ENCODE data around the gene SLC22A31. TPM values are rescaled to one million over a fixed set of nuclear protein-coding genes. Genes with fewer than 3 reads are reported as not detected.
A peak's percentile ranks its signal among the peaks of the same experiment; 100 is the strongest.
"Not testable (repeated sequence)": the region's sequence is repeated elsewhere in the genome, so short reads cannot be mapped to it uniquely, and the experiment has no call there.

Gene SLC22A31
- polyA plus RNA-seq, 1 experiment = 0.25 TPM

DNA sequence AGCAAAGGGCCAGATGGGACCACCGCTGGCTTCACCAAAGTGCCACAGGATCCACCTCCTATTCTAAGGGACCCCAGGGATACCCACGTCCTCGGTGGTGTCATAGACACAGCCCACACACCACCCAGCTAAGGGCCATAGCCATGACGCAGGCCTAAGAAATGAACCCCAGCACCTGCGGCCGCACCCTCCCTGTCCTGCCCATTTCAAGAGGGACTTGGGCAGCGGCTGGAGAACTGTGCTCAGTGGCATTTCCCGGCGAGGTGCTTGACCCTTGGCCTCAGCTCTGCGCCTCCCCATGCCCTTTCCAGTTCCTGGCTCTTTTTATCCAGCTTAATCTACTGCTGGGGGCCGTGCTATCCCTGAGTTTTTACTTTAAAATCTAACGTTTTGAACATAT lies 44.4 kb upstream of the SLC22A31 start:
- peaks cover 13% of the 10 kb centered on the region for H3K9me3 ChIP-seq (ENCODE audit: control insufficient read depth, insufficient read depth, low read length)
- H3K27me3 ChIP-seq (ENCODE audit: control insufficient read depth, insufficient read depth, low read length) = no peaks in the 10 kb centered on the region
- ChIA-PET POLR2A (no interaction called here), CTCF (no interaction called here)
- DNase-seq (ENCODE audit: low read depth, low spot score) = no peak
- no peak for TF ChIP-seq CTCF (IDR thresholded peaks at IDR 0.05; ENCODE audit: low read depth, low read length)
- H3K4me3 ChIP-seq (ENCODE audit: low read depth, low read length) = no peak overlapping the region
- no peak overlapping the region for H3K27ac ChIP-seq (ENCODE audit: low read depth, low read length)

DNA sequence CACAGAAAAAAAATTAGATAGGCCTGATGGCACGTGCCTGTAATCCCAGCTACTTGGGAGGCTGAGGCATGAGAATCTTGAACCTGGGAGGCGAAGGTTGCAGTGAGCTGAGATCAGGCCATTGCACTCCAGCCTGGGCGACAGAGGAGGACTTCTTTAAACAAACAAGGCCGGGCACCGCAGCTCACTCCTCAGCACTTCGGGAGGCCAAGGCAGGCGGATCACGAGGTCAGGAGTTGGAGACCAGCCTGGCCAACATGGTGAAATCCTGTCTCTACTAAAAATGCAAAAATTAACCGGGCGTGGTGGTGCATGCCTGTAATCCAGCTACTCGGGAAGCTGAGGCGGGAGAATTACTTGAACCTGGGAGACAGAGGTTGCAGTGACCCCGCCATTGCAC lies 43.9 kb upstream of the SLC22A31 start:
- CTCF ChIA-PET; H3K4me3 ChIP-seq (ENCODE audit: low read depth, low read length); DNase-seq (ENCODE audit: low read depth, low spot score); H3K27ac ChIP-seq (ENCODE audit: low read depth, low read length); H3K27me3 ChIP-seq (ENCODE audit: control insufficient read depth, insufficient read depth, low read length); POLR2A ChIA-PET: not testable (repeated sequence)
- peaks cover 12% of the 10 kb centered on the region for H3K9me3 ChIP-seq (ENCODE audit: control insufficient read depth, insufficient read depth, low read length)

DNA sequence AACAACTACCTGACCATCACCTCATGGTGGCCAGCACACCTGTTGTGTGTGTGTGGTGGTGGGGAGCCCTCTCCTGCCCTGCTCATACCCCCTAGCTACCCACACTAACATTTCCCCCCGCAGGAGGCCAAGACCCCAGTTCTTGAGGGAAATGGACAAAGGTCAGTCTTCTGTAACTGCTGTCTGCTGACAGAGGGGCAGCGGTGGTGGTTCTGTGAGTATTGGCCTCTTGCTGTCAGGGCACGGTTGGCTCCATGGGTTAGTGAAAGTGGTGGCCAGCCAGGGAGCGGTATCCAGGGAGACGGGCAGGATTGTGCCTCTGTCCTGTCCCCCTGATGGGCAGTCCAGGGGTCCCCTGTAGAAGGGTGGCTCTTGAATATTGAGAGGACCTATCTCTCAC lies 43.3 kb upstream of the SLC22A31 start:
- ChIA-PET POLR2A (no interaction called here), CTCF (no interaction called here)
- H3K4me3 ChIP-seq (ENCODE audit: low read depth, low read length) = no peak overlapping the region
- no peak for DNase-seq (ENCODE audit: low read depth, low spot score)
- H3K27me3 ChIP-seq (ENCODE audit: control insufficient read depth, insufficient read depth, low read length) = no peaks in the 10 kb centered on the region
- peaks cover 7% of the 10 kb centered on the region for H3K9me3 ChIP-seq (ENCODE audit: control insufficient read depth, insufficient read depth, low read length)
- no peak overlapping the region for H3K27ac ChIP-seq (ENCODE audit: low read depth, low read length)
- no peak for TF ChIP-seq CTCF (IDR thresholded peaks at IDR 0.05; ENCODE audit: low read depth, low read length)

GRCh38 chr16:89242795-89243200 lies 42.5 kb upstream of the SLC22A31 start:
- POLR2A ChIA-PET = no interaction called here
- no peak for DNase-seq (ENCODE audit: low read depth, low spot score)
- CTCF ChIA-PET = no interaction called here
- Histone ChIP-seq H3K27ac (ENCODE audit: low read depth, low read length) (no peak overlapping the region), H3K9me3 (ENCODE audit: control insufficient read depth, insufficient read depth, low read length) (no peaks in the 10 kb centered on the region; the same call in 1 of the 2 replicates), H3K27me3 (ENCODE audit: control insufficient read depth, insufficient read depth, low read length) (no peaks in the 10 kb centered on the region), H3K4me3 (ENCODE audit: low read depth, low read length) (no peak overlapping the region)
- TF ChIP-seq CTCF (IDR thresholded peaks at IDR 0.05; ENCODE audit: low read depth, low read length) = no peak

DNA sequence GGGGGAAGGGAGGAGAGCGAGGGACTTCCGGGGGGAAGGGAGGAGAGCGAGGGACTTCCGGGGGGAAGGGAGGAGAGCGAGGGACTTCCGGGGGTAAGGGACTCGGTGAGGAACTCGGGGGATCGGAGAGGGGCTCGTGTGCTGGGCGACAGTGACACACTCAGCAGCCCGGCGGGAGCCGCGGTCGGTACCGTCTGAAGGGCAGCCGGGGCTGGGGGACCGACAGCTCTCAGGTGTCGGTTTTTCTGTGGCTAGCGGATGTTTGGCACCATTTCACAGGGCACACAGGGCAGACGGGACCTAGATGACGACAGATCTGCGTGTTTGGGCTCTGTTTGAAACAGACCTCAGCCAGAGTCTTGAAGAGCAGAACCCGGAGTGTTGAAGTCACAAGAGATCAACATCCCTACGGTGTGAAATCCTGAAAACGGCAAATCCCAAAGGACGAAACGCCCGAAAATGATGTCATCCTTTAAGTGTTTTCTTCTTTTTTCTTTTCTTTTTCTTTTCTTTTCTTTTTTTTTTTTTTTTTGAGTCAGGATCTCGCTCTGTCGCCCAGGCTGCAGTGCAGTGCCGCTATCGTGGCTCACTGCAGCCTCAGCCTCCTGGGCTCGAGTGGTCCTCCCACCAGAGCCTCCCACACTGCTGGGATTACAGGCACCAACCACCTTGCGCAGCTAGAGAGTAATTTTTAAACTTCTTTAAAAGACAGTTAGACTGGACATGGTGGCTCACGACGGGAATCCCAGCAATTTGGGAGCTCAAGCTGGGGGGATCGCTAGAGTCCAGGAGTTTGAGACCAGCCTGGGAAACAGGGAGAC lies 41.1 kb upstream of the SLC22A31 start:
- peak; percentile 32 for DNase-seq (ENCODE audit: low read depth, low spot score)
- TF ChIP-seq CTCF (IDR thresholded peaks at IDR 0.05; ENCODE audit: low read depth, low read length) = no peak
- Histone ChIP-seq H3K27me3 (ENCODE audit: control insufficient read depth, insufficient read depth, low read length) (no peaks in the 10 kb centered on the region), H3K4me3 (ENCODE audit: low read depth, low read length) (peak overlapping the region; percentile 87), H3K9me3 (ENCODE audit: control insufficient read depth, insufficient read depth, low read length) (no peaks in the 10 kb centered on the region; the same call in 1 of the 2 replicates), H3K27ac (ENCODE audit: low read depth, low read length) (peak overlapping the region; percentile 95)
- CTCF ChIA-PET = interaction anchor here (0.6 to 1.3 kb wide), 5 partner anchors 70 to 392 kb away, joined by 3 to 5 read pairs (median 4); partner anchors contain the start of gene SPG7
- POLR2A ChIA-PET = interaction anchor here (0.8 to 1.1 kb wide), 3 partner anchors 23 to 1227 kb away, joined by 3 to 4 read pairs (median 3); partner anchors contain the start of gene ZNF778

All from AG04450 (cell line).